K562 treated with DMSO at 1 percent for 12 hours (cell line): ENCODE data around the gene MAML2. TPM values are rescaled to one million over a fixed set of nuclear protein-coding genes. Genes with fewer than 3 reads are reported as not detected.

ENCODE experiments used
- total RNA-seq: library from RNA; unstranded; fragments of 300-600 nt; gene quantifications from 2 replicates; pipeline ENCODE4 v1.2.3, GENCODE V29; 2022; ENCODE audit not compliant: insufficient read depth

MAML2 gene
- total RNA-seq = 1.3 and 7.6 TPM in 2 replicates

GRCh38 chr11:96342961-96343711, at the start of gene MAML2:
Gene MAML2 (minus strand): TSS chr11:96343195. CDS start chr11:96341895, 1,300 bp downstream.

GRCh38 chr11:96389720-96390487, 46.9 kb upstream of the MAML2 start, which contains the start of the genes CCDC82 and JRKL:
Gene CCDC82 (minus strand): TSS chr11:96389912. CDS start chr11:96384747, 5,165 bp downstream.
Gene JRKL (plus strand): TSS chr11:96390013. CDS start chr11:96390650, 637 bp downstream.

Other genes starting within 250 kb of the MAML2 start
- 8.4 and 23.3 TPM in 2 replicates for gene CCDC82, start 46.7 kb upstream of the MAML2 start, total RNA-seq
- 2.6 and 5.5 TPM in 2 replicates for gene JRKL, start 46.8 kb upstream of the MAML2 start, total RNA-seq